ENCODE data around the gene SEMA4D. TPM values are rescaled to one million over a fixed set of nuclear protein-coding genes. Genes with fewer than 3 reads are reported as not detected.

Gene SEMA4D
- total and polyA plus RNA-seq, 2 of the 13 experiments (the other 11 are each of a cell fraction or from before 2014, with no cell fraction given): 0.13 to 0.16 TPM

DNA sequence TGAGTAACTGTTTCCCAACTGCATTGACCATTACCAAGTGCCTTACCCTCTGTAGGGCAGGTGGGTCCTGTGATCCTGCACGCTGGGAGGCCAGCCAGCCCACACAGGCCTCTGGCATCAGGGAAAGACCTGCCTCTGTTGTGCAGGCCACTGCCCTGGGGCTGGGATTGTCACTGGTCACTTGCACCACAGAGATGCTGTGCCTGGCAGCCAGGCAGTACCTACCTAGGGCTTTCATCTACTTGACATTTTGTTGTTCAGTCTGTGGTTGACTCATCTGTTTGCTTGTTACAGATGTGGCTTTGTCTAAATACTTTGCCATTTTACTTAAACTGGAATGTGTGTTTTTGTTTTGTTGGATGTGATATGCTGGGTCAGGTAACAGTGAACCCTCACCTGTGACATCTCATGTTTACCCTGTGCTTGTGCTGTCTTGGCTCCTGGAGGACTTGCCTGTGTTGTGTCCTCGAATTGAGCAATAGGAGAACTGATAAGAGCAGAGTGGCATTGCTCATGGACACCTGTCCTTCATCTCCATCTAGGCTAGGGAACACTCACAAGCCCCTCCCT lies 146.8 kb downstream of the SEMA4D start (continued):
- TF ChIP-seq, protein P1, sequence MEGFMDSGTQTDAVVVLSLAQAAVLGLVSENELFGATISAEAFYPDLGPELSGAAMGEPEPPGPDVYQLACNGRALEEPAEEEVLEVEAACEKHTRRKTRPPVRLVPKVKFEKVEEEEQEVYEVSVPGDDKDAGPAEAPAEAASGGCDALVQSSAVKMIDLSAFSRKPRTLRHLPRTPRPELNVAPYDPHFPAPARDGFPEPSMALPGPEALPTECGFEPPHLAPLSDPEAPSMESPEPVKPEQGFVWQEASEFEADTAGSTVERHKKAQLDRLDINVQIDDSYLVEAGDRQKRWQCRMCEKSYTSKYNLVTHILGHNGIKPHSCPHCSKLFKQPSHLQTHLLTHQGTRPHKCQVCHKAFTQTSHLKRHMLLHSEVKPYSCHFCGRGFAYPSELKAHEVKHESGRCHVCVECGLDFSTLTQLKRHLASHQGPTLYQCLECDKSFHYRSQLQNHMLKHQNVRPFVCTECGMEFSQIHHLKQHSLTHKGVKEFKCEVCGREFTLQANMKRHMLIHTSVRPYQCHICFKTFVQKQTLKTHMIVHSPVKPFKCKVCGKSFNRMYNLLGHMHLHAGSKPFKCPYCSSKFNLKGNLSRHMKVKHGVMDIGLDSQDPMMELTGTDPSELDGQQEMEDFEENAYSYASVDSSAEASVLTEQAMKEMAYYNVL (CRISPR knock-in tag; IDR thresholded peaks at IDR 0.05; ENCODE audit: borderline replicate concordance): 0 out of 2 replicates have a peak, but pooled peaks have one; percentile 42
- TF ChIP-seq TOPORS (CRISPR knock-in tag; IDR thresholded peaks at IDR 0.05) (no peak), CEBPB (IDR thresholded peaks at IDR 0.05; ENCODE audit: borderline replicate concordance, low read depth, low read length) (peak; percentile 96), SOX5 (CRISPR knock-in tag; IDR thresholded peaks at IDR 0.05; ENCODE audit: borderline replicate concordance) (peak; percentile 99), NR2F2 (IDR thresholded peaks at IDR 0.05; ENCODE audit: borderline replicate concordance, low read depth) (peak; percentile 92), FOXO1 (CRISPR knock-in tag; IDR thresholded peaks at IDR 0.05) (peak; percentile 98), XBP1 (CRISPR knock-in tag; IDR thresholded peaks at IDR 0.05) (no peak), ZNF607 (CRISPR knock-in tag; IDR thresholded peaks at IDR 0.05; ENCODE audit: borderline replicate concordance) (peak; percentile 77; the same call in 1 of the 2 replicates), ZNF468 (CRISPR knock-in tag; IDR thresholded peaks at IDR 0.05) (no peak), ZNF101 (CRISPR knock-in tag; IDR thresholded peaks at IDR 0.05; ENCODE audit: borderline replicate concordance, low read depth) (no peak), ZSCAN9 (CRISPR knock-in tag; IDR thresholded peaks at IDR 0.05; ENCODE audit: borderline replicate concordance) (peak; percentile 82), MAZ (IDR thresholded peaks at IDR 0.05; ENCODE audit: borderline replicate concordance, low read depth, low read length) (no peak), MAZ (CRISPR knock-in tag; IDR thresholded peaks at IDR 0.05; ENCODE audit: low read depth) (peak; percentile 56; the same call in 1 of the 2 replicates), POLR2A (IDR thresholded peaks at IDR 0.05; ENCODE audit: insufficient read depth in 1 of 2, low read depth in 2 of 2, low read length in 2 of 2) (no peak), ZIK1 (CRISPR knock-in tag; IDR thresholded peaks at IDR 0.05; ENCODE audit: borderline replicate concordance, low read depth) (0 out of 2 replicates have a peak, but pooled peaks have one; percentile 6), ZNF335 (CRISPR knock-in tag; IDR thresholded peaks at IDR 0.05) (peak; percentile 59; the same call in 1 of the 2 replicates), NR2F6 (IDR thresholded peaks at IDR 0.05) (peak; percentile 87), NR2F6 (CRISPR knock-in tag; IDR thresholded peaks at IDR 0.05) (peak; percentile 91), ZMAT3 (CRISPR knock-in tag; conservative IDR thresholded peaks at IDR 0.05) (0 out of 2 replicates have a peak, but pooled peaks have one; percentile 42), PCBP1 (IDR thresholded peaks at IDR 0.05; ENCODE audit: borderline replicate concordance, low read depth, low read length) (no peak), ZNF883 (CRISPR knock-in tag; IDR thresholded peaks at IDR 0.05; ENCODE audit: not compliant biosample characterization) (no peak), BHLHE40 (IDR thresholded peaks at IDR 0.05; ENCODE audit: low read length) (peak; percentile 48; the same call in 1 of the 2 replicates)
- TF ChIP-seq, protein P2, sequence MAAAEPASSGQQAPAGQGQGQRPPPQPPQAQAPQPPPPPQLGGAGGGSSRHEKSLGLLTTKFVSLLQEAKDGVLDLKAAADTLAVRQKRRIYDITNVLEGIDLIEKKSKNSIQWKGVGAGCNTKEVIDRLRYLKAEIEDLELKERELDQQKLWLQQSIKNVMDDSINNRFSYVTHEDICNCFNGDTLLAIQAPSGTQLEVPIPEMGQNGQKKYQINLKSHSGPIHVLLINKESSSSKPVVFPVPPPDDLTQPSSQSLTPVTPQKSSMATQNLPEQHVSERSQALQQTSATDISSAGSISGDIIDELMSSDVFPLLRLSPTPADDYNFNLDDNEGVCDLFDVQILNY (CRISPR knock-in tag; conservative IDR thresholded peaks at IDR 0.05): no peak
- TF ChIP-seq, protein P3, sequence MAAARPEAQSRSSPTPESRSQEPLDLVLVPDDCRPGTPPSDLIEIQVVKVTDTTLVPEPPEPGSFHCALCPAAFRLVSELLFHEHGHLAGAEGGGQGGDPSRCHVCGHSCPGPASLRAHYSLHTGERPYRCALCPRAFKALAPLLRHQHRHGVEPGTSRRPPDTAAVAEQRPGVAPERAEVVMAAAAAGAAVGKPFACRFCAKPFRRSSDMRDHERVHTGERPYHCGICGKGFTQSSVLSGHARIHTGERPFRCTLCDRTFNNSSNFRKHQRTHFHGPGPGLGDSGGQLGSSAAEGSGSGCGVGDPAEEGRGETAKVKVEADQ (CRISPR knock-in tag; IDR thresholded peaks at IDR 0.05; ENCODE audit: borderline replicate concordance): peak; percentile 99
- TF ChIP-seq, protein P4, sequence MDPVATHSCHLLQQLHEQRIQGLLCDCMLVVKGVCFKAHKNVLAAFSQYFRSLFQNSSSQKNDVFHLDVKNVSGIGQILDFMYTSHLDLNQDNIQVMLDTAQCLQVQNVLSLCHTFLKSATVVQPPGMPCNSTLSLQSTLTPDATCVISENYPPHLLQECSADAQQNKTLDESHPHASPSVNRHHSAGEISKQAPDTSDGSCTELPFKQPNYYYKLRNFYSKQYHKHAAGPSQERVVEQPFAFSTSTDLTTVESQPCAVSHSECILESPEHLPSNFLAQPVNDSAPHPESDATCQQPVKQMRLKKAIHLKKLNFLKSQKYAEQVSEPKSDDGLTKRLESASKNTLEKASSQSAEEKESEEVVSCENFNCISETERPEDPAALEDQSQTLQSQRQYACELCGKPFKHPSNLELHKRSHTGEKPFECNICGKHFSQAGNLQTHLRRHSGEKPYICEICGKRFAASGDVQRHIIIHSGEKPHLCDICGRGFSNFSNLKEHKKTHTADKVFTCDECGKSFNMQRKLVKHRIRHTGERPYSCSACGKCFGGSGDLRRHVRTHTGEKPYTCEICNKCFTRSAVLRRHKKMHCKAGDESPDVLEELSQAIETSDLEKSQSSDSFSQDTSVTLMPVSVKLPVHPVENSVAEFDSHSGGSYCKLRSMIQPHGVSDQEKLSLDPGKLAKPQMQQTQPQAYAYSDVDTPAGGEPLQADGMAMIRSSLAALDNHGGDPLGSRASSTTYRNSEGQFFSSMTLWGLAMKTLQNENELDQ (CRISPR knock-in tag; IDR thresholded peaks at IDR 0.05; ENCODE audit: borderline replicate concordance): no peak
